Muscle of back (tissue), 11 donors: ENCODE measurements around the gene TNK2. TPM values are rescaled to one million over a fixed set of nuclear protein-coding genes. Genes with fewer than 3 reads are reported as not detected.
"Not testable (repeated sequence)": the region's sequence is repeated elsewhere in the genome, so short reads cannot be mapped to it uniquely, and the experiment has no call there.

Experiments used
- DNase-seq, 3 donors: peaks; one replicate each; pipeline versions ENCODE4 v3.0.0 to v3.0.0-alpha.2; 2013
- polyA plus RNA-seq, 10 donors: library from polyadenylated mRNA; unstranded; fragments of 120-200 nt; gene quantifications; one replicate each; pipeline ENCODE4 v1.2.1, GENCODE V29; 2013; ENCODE audit not compliant: insufficient read length in 10 of 10

The TNK2 gene
- polyA plus RNA-seq, 10 donors, result 56.0 to 130 (median 89.8) TPM

- DNase-seq, result no peak
Observed at GRCh38 chr3:195823280-195823679, 85.1 kb downstream of the TNK2 start.

- no peak for DNase-seq
Observed at GRCh38 chr3:195822131-195822696, 86.1 kb downstream of the TNK2 start.

- no peak for DNase-seq
Observed at GRCh38 chr3:195821403-195822130, 86.8 kb downstream of the TNK2 start.

- no peak for DNase-seq
Observed at GRCh38 chr3:195820901-195821300, 87.5 kb downstream of the TNK2 start.

GRCh38 chr3:195820186-195820585, 88.2 kb downstream of the TNK2 start:
- no peak for DNase-seq

- no peak for DNase-seq
Observed at GRCh38 chr3:195818301-195818700, 90.0 kb downstream of the TNK2 start.

- no peak for DNase-seq
Observed at GRCh38 chr3:195817578-195818135, 90.7 kb downstream of the TNK2 start.

GRCh38 chr3:195816276-195816913, 92.0 kb downstream of the TNK2 start:
- not testable (repeated sequence) for DNase-seq

GRCh38 chr3:195815169-195815771, 93.1 kb downstream of the TNK2 start:
- DNase-seq, result no peak

GRCh38 chr3:195813916-195814640, 94.3 kb downstream of the TNK2 start:
- DNase-seq, result no peak

Other genes with a start within 250 kb of the TNK2 start
- gene MUC20, start 187.6 kb downstream of the TNK2 start, polyA plus RNA-seq, result 10 to 100 TPM in 1 of 10 donors, 1 to 10 TPM in 9; 1.8 to 16.5 (median 2.2) TPM
- gene MUC4, start 96.6 kb downstream of the TNK2 start, polyA plus RNA-seq, result 1 to 10 TPM in 2 of 10 donors, under 1 TPM in 8; 0.30 to 2.0 (median 0.69) TPM
- 10 to 100 TPM; 27.5 to 76.7 (median 36.7) TPM for gene TFRC, start 173.5 kb upstream of the TNK2 start, polyA plus RNA-seq